ENCODE data around the gene HIPK2.

GRCh38 chr7:139657725-139658124 lies 120.1 kb downstream of the HIPK2 start:
- TF ChIP-seq EZH2phosphoT487 (IDR thresholded peaks at IDR 0.05; ENCODE audit: borderline replicate concordance, low read depth, low read length): no peak
- no peak for TF ChIP-seq CTCF (conservative IDR thresholded peaks at IDR 0.05; ENCODE audit: low read length)
